GM19467 (cell line): ENCODE results near the gene THYN1.
A peak's percentile ranks its signal among the peaks of the same experiment; 100 is the strongest.
"Not testable (repeated sequence)": the region's sequence is repeated elsewhere in the genome, so short reads cannot be mapped to it uniquely, and the experiment has no call there.

Experiments used
- ATAC-seq: cut with Tn5 transposase; IDR thresholded peaks from one replicate; pipeline ENCODE4 v1.9.1; 2021; ENCODE audit warnings: mild to moderate bottlenecking, moderate library complexity; ENCODE audit not compliant: unreplicated experiment

Gene THYN1

GRCh38 chr11:134253188-134253993 is at the start of gene THYN1, which contains the start of gene ACAD8:
Gene THYN1 (minus strand): TSS chr11:134253352. CDS start chr11:134252882, 470 bp downstream.
Gene ACAD8 (plus strand): TSS chr11:134253568. CDS start chr11:134253601, 33 bp downstream.
- peak; percentile 99 for ATAC-seq

DNA sequence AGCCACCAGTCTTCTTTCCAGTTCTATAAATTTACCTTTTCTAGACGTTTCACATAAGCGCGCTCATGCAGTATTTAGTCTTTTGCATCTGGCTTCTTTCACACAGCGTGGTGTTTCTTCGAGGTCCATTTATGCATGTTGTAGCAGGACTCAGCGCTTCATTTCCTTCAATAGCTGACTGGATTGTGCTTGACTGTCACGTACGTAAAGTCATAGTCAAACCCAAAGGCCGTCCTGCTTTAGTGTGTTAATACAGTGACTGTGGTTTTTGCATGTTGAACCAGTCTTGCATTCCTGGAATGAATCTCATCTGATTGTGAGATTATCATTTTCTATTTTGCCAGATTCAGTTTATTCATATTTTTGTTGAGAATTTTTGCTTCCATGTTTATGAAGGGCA is 41.5 kb upstream of the THYN1 start:
- ATAC-seq: no peak

GRCh38 chr11:134293119-134294113 is 40.3 kb upstream of the THYN1 start:
- no peak for ATAC-seq

GRCh38 chr11:134292661-134293060 is 39.5 kb upstream of the THYN1 start:
- ATAC-seq: no peak

DNA sequence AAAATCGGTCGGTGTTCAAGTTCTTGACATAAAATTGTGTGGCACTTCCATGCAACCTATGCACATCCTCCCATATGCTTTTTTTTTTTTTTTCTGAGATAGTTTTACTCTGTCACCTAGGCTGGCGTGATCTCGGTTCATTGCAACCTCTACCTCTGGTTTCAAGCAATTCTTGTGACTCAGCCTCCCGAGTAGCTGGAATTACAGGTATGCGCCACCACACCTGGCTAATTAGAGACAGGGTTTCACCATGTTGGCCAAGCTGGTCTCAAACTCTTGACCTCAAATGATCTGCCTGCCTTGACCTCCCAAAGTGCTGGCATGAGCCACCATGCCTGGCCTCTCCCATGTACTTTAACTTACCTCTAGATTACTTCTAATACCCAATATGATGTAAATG is 38.0 kb upstream of the THYN1 start:
- no peak for ATAC-seq

DNA sequence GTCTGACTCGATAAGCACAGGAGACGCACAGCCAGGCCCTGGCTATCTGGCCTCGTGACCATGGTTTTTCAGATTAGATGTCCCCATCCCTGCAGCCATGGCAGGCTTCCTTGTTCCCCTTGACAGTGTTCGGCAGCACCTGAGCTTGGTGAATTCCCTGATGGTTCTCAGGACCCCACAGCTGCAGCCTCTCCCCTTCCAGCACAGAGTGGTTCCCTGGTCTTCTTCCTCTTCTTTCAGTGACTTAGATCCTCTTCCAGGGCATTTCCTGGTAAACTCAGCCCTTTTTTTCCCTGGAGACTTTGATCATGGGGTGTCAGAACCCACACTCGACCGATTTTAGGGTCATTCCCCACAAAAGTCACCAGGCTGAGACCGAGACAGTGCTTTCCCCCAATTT is 37.5 kb upstream of the THYN1 start:
- ATAC-seq: no peak

DNA sequence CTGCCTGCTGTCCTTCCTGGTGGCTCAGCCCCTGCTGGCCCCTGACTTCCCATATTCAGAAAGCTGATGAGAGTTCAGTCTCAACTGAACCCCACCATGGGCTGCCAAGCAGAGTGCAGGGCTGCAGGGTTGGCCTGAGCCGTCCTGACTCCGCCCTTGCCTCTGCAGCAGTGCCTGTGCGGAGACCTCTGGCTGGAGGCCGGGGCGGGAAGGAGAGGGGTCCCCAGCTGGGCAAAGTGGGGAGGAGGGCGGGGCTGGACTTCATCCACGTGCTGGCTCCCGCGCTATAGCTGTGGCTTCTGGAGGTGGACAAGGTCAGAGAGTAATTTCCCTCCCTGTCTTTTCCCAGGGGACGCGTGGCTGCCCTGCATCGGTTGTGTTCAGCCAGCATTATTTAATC is 36.6 kb upstream of the THYN1 start:
- no peak for ATAC-seq

DNA sequence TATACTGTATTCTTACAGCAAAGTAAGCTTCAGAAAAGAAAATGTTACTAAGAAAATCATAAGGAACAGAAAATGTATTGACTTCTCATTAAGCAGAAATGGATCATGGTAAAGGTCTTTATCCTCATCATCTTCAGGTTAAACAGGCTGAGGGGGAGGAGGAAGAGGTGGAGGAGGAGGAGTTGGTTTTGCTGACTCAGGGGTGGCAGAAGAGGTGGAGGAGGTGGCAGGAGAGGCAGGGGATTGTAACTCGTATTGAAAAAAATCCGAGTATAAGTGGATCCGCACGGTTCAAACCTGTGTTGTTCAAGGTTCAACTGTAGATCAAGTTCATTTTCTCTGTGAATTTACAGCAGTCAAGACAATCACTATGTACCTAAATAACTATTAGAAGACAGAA is 36.0 kb upstream of the THYN1 start:
- no peak for ATAC-seq

GRCh38 chr11:134288486-134288885 is 35.3 kb upstream of the THYN1 start:
- ATAC-seq: no peak

DNA sequence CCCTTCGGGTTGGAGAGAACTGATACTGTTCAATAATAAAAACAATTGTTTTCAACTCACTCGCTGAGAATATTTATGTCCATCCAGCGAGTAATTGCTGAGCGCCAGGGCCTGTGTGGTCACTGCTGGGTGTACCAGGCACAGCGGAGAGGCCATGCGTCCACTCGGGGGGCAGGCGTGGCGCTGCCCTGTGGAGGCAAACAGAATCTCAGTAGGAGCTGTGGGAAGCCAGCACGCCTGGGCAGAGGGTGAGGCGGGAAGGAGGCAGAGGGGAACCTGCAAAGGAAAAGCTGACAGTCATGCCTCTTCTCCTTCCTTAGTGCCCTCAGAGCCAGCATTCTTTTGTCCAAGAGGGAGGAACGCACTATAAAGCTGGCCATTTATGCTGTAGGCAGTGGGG is 34.4 kb upstream of the THYN1 start:
- ATAC-seq: no peak

- not testable (repeated sequence) for ATAC-seq
Observed at GRCh38 chr11:134284349-134284748, 31.2 kb upstream of the THYN1 start.

DNA sequence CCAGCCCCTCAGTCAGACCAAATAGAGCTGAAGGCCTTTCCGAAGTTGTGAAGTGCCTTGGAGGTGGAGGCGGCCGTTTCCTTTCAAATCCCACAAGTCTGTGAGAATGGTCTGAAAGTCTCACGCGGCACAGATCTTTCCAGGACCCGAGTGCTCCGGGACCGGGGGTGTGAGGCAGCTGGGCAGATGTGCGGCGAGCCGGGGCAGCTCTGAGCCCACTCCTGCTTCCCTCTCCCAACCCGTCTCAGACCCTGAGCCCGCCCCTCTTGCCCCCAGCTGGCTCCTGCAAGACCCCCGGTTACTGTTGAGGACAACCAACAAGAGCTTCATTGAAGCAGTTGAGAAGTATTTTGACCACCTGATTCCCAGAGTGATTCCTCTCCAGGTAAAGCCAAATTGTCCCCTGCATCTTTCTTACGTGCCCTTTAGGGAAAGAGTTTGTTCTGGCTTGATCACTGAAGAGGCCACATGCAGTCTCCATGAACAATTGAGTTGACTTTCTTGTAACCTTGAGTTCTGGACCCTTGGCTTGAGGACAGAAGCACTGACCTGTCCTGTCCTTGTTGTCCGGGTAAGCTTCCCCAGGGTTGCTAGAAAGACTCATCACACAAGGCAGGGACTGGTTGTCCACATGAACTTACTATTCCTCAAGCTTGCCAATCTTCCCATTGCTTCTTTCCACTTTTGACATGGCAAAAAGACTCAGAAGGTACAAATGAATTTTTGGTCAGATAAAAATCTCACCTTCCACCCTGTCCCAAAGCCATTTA is 30.5 kb upstream of the THYN1 start:
- ATAC-seq: no peak

- no peak for ATAC-seq
Observed at GRCh38 chr11:134282121-134283045, 29.2 kb upstream of the THYN1 start.

DNA sequence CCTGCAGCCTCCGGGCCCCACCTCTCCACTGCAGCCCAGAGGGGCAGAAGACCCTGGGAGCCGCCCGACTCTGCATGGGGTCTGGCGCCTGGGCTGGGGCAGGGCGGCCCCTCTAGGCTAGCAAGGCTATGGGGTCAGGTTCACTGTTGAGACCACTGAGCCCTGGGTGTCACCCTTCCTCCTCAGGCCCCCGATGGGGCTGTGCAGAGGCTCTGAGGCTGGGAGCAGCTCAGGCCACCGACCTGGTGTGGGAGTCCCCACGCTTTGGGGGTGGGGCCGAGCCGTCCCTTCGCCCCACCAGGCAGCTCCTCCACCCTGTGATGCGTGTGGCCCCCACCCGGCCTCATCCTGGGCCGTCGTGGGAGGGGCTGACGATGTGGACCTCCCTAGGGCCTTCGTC is 28.5 kb upstream of the THYN1 start:
- not testable (repeated sequence) for ATAC-seq

DNA sequence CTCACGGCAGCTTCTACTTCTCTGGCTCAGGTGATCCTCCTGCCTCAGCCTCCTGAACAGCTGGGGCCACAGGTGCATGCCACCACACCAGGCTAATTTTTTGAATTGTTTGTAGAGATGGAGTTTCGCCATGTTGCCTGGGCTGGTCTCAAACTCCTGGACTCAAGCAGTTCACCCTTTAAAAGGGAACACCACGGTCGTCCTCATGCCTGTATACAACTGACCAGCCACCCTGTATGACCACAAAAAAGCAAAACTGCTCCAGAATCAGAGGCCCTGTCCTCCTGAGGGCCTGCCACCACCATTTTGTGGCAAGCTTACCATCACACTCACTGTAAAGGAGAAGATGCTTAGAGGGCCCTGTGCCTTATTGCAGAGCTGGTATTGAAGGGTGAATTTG is 25.2 kb upstream of the THYN1 start:
- ATAC-seq: no peak

- no peak for ATAC-seq
Observed at GRCh38 chr11:134277183-134278001, 24.2 kb upstream of the THYN1 start.

GRCh38 chr11:134276396-134277182 is 23.4 kb upstream of the THYN1 start:
- peak; percentile 10 for ATAC-seq
